HG02588 (cell line): Measurements from ENCODE around the gene ACBD6.

ENCODE experiments used
- ATAC-seq: cut with Tn5 transposase; IDR thresholded peaks from one replicate; pipeline ENCODE4 v1.9.1; 2021; ENCODE audit warnings: mild to moderate bottlenecking, moderate library complexity; ENCODE audit not compliant: unreplicated experiment

Gene ACBD6

GRCh38 chr1:180258935-180259334 lies 243.4 kb downstream of the ACBD6 start:
- no peak for ATAC-seq

- no peak for ATAC-seq
These were observed 244.1 kb downstream of the ACBD6 start for GRCh38 chr1:180258290-180258689.

- ATAC-seq: no peak
These were observed 244.9 kb downstream of the ACBD6 start for GRCh38 chr1:180257486-180257885.

DNA sequence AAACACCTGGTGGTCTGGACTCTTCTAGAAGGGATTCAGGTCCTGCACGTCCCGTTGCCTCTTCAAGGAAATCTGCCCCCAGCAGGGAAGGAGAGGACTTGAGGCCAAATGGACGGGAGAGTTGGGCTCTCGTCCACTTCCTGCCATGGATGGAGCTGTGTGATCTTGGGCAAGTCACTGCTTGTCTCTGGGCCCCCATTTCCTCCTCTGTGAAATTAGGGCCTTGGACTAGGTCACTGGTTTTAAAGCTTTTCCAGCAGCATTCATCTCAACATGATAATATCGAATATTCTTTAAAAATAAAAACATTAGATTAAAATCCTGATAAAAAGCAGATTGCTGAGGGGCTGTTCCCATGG lies 245.4 kb downstream of the ACBD6 start:
- no peak for ATAC-seq

DNA sequence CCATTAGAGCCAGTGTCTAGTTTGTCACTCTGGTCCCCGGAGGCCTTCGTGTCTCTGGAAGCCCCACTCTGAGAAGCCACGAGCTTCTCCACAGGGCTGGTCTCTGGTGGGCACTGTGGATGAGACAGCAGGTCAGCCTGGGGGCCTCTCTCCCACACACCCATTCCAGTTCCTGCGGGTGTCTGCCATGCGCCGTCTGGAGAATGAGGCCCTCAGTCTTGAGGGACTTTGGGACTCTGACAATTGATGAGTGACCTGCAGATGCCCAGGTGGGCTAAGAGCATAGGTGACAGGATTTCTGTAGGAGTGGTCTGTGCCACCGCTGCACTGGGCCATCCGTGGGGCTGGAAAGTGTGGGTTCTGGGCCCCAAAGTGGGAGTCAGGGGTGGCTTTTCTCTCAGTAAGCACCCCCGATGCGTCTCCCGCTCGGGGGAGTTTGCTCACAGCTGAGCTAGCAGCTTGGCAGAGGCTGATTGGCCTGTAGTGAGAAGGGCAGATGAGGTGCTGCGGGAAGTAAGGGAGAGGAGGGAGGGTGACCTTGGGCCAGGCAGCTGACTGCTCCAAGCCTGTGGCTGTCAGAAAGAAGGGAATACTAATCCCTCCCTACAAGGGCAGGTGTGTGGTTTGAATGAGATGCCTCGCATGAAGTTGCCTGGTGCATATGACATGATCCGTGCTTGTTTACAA lies 245.9 kb downstream of the ACBD6 start:
- no peak for ATAC-seq

DNA sequence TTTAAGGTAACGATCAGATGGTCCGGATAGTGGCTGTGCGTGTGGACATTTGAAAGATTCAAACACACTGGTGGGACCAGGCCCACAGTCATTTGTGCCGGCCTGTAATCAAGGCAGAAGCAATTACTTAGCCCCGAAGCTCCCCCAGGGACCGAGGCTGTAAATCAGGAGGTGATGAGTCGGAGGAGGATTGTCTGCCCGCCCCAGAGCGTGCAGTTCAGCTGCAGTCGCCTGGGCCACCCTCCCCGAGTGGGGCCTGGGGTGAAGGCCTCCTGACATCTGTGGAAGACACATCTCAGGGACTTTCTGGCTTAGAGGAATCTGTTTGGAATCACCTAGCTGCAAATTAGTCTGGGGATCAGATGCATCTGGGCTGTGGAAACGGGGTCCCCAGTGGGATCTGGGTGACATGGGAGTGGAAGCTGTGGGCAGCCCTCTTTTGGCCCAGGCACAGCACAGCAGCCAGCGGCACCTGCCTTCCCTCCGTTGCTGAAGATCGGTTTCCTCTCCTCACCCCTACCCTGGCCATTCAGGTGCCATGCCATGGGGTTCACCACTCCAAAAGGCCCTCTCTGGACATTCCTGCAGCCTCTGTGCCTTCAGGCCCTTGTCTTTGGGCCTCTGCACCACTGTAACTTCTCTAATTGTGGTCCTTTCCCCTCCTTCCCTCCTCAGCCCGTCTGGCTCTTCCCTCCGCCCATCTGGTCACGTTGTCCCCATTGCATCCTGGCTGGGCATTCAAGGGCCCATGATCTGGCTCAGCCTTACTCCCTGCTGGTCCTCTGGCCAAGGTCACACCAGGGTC lies 246.6 kb downstream of the ACBD6 start:
- ATAC-seq: no peak

- ATAC-seq: no peak
These were observed 247.5 kb downstream of the ACBD6 start for GRCh38 chr1:180254854-180255253.

DNA sequence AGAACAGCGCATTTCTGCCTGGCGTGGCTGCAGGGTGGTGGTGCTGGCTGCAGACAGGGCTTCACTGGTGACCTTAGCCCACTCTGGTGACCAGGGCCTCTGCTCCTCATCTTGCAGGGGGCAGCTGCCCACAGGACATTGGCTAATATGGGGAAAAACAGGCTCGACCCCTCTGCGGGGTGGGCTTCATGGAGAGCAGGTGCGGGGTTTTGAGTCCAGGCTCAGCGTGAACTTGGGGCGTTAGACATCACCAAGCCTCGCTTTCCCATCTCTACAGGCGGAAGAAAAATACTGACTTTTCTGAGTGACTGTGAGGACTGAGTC lies 247.9 kb downstream of the ACBD6 start:
- no peak for ATAC-seq

DNA sequence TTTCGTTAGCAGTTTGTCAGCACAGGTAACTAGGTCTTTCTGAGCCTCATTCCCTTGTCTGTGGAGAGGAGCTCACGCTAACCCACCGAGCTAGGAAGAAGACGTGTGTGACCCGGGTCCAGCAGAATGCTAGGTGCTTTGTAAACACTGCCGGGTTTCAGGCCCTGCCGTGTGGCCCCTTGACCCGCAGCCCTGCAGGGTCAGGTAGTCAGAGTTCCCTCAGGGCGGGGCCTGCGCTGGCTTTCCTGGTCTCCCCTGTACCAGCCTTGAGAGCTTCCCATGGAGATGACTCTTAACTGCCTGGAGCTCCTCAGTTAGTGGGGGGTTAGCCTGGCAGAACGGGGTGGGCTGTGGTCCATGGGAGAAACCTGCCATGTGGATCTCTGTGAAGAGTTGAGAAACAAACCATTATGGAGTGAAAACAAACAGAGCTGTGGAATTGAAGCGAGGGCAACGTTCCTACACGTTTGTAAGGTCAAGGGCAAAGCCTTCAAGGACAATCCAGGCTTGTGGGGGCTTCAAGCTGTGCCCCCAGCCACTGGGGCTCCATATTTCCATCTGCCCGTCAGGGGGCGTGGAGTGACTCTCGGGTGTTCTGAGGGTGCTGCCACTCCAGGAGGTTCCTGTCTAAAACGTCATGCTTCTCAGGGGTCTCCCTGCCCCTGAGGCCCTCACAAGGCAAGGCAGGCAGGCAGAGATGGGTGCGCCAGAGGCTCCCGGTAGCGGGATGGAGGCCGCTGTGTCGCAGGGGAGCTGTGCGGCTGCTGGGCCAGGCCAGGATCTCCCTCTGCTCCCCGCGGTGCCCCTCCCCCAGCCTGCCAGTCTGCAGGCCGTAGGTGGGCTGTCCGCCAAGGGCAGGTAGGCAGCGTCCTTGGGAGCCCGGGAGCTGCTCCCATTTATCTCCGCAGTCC lies 248.5 kb downstream of the ACBD6 start:
- ATAC-seq: no peak

DNA sequence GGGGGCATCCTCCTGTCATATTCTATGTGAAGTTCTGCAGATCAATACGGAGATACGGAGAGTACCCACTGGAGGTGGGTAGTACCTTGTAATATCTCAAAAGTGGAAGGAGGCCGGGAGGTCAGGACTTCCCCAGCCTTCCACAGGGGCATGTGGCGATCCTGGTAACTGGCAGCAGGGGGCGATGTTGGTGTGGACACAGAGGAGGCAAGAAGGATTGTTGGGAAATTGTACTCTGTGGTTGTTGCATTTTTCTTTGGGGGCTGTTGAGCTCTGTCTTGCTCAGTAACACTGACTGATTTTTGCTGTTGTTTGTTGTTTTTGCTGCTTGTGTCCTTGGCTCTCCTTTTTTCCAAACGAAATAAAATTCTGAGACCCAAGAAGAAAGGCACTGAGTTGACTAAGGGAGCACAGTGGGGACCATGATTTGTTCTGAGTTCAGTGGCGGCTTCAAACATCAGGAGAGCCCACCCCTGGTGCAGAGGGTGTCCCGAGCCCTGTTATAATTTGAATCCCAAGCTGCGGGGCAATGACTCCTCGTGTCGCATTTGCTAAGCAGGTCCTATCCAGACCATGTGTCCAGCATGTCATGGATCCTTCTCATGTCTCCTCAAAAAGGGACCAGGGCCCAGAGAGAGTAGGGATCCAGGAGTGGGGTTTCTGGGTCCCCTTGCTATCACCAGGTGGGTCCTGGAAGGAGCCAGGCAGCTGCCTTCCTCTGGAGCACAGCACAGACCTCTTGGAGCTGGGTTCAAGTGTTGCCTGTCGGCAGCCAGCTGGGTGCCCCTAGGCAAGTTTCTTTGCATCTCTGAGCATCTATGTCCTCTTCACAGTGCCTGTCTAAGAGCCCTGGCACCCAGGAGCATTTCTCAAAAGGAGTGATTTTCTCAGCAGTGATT lies 249.5 kb downstream of the ACBD6 start:
- peak; percentile 58 for ATAC-seq

DNA sequence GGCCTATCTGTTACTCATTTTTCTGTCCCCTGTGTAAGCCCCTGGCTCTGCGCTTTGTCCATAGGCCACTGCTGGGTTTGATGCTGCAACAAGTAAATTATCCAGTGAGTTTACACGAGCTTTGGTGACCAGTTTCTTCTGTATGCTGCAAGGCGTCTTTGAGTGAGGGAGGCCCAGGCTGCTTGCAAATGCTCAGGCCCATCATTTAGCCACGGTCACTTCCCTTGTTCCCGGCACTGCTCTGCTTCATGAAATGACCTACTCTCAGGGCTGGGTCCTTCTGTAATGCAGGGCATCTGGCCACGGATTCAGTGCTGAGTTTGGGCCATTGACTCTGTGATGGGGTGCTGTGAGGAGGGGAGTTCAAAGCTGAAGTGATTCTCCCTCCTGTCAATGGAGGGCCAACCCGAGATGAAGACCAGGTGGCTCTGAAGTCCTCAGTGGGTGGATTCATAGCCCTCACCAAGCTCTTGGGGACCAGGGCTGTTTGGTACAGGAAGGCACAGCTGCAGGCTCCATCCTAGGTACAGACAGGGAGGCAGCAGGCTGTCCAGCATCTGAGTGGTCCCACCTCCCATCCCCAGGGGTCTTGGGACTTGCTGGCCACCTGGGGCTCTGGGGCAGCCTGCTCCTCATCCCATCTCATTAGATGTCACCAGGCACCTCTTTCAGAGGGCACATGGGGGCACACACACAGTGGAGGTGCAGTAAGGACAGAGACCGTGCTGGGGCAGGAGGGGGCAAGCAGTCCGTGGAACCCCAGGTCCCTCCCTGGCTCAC lies 250.7 kb downstream of the ACBD6 start:
- ATAC-seq: no peak

DNA sequence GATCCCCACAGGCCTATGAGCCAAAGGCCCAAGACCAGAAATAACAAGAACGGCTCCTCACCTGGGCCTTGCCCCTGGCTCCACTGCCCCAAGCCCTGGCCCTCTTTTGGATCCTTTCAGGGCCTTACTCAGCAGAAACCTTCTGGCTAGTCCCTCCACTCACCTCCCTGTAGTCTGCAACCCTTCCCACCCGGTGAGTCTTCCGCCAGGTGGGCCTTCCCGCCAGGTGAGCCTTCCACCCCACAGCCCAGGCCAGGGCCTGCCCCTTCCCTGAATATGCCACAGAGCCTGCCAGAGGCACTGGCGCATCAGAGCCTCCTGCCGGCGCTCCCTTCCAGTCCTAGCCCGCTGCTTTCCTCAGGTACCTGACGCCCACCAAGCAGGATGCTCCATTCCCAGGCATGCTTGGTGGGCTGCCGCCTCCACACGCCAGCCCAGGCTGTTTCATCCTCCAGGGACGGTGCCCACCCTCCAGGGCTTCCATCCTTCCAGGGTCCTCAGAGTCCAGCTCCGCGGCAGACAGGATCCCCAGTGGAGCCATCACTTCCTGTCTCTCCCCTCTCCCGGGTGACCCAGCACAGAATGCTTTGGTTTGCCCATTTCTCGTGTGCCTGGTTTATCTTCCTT lies 251.4 kb downstream of the ACBD6 start:
- ATAC-seq: no peak

DNA sequence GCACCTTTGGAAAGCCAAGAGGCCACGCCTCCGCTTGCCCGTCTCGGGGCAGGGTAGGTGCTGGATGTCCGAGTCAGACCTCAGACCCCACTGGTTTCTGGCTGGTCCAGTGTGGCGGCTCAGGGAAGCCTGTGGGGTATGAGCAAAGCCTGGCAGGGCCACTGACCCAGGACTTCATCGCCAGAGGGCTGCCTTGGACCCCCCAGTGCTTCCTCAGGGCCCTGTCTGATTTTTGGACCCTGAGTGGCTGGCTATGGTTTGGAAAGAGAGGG lies 251.9 kb downstream of the ACBD6 start:
- no peak for ATAC-seq

- ATAC-seq: no peak
These were observed 252.5 kb downstream of the ACBD6 start for GRCh38 chr1:180249725-180250498.

DNA sequence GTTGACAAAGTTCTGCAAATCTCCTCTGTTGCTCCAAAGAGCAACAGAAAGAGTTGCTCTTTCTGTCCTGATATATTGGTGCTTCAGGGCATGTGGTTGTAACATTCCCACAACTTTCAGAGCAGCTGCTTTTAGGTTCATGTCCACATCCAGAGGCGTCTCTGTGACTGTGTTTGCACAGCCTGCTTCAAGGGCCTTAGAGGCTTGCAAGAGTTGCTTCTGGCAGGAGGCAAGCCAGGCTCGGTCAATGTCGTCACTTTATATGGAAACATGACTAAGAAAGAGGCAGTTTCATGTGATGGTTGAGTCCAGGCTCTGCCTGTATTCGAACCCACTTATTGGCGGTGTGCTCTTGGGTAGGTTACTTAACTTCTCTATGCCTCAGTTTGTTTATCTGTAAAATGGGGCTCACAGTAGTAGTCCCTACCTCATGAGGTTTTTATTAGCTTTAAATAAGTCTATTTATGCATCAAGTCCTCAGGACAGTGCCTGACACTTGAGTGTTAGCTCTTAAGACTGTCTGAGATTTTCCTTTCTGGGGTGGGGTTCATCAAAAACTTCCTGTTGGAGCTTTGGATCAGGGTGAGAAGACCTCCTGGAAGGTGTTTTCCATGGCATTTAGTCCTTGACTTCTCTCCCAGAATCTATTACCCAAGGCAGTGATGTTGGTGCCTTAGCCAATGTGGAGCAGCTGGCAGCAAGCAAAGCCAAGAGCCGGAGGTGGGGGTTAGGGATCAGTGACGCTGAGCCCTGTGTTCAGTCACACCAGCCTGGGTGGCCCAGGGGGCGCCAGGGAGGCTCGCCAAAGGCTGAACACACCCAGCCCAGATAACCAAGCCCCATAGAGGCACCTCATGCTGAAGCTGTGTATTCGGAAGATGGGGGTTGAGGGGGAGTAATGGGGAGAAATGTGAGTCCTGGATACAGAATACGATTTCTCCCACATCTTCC lies 253.4 kb downstream of the ACBD6 start:
- ATAC-seq: no peak

DNA sequence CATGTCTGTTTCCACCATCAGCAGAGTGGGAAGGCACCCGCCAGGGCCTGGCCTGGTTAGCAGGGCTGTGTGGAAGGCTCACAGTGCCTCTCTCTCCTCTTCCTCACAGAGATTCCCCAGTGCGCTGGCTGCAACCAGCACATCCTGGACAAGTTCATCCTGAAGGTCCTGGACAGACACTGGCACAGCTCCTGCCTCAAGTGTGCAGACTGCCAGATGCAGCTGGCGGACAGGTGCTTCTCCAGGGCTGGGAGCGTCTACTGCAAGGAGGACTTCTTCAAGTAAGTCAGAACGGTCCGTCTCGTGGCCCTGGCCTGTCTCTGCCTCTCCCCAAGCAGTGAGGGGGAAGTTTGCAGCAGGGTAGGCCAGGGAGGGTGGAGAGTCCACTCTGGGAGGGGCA lies 254.2 kb downstream of the ACBD6 start:
- no peak for ATAC-seq

DNA sequence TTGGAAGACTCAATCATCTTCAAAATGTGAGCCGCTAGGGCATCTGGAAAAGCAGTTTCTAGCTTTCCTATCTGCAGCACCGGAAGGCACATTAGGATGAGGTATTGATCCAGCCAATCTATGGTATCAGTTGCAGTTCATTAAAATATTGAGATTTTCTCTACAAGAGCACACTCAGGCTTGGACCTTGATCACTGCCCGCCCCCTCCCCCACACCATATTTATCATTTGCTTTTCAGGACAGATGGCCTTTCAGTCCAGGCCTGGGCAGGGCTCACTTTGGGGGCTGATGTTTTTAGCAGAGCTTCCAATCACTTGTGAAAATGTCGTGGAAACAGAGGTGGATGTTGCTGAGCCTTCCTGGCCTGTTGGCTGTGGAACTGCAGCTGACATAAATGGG lies 254.8 kb downstream of the ACBD6 start:
- no peak for ATAC-seq

- no peak for ATAC-seq
These were observed 255.3 kb downstream of the ACBD6 start for GRCh38 chr1:180247061-180247460.
